Activated naive CD4-positive, alpha-beta T cell treated with anti-CD3 and anti-CD28 coated beads, Interleukin-2, amount 50 U/mL, for 24 hours (primary cell): ENCODE measurements around the gene SPIC.
A peak's percentile ranks its signal among the peaks of the same experiment; 100 is the strongest.
"Not testable (repeated sequence)": the region's sequence is repeated elsewhere in the genome, so short reads cannot be mapped to it uniquely, and the experiment has no call there.

Experiments
- H3K27ac Mint-ChIP-seq: one replicate; pipeline ENCODE4 v1.8.0; 2021; ENCODE audit warnings: mild to moderate bottlenecking, mixed read lengths
- H3K27me3 Mint-ChIP-seq: one replicate; pipeline ENCODE4 v1.8.0; 2021; ENCODE audit warnings: mixed read lengths
- H3K36me3 Mint-ChIP-seq: one replicate; pipeline ENCODE4 v1.8.0; 2021; ENCODE audit warnings: mixed read lengths
- H3K4me1 Mint-ChIP-seq: one replicate; pipeline ENCODE4 v1.8.0; 2021; ENCODE audit warnings: mixed read lengths
- H3K4me3 Mint-ChIP-seq: one replicate; pipeline ENCODE4 v1.8.0; 2021; ENCODE audit warnings: mild to moderate bottlenecking, mixed read lengths
- H3K9me3 Mint-ChIP-seq: one replicate; pipeline ENCODE4 v1.8.0; 2021; ENCODE audit warnings: mixed read lengths

The SPIC gene

DNA sequence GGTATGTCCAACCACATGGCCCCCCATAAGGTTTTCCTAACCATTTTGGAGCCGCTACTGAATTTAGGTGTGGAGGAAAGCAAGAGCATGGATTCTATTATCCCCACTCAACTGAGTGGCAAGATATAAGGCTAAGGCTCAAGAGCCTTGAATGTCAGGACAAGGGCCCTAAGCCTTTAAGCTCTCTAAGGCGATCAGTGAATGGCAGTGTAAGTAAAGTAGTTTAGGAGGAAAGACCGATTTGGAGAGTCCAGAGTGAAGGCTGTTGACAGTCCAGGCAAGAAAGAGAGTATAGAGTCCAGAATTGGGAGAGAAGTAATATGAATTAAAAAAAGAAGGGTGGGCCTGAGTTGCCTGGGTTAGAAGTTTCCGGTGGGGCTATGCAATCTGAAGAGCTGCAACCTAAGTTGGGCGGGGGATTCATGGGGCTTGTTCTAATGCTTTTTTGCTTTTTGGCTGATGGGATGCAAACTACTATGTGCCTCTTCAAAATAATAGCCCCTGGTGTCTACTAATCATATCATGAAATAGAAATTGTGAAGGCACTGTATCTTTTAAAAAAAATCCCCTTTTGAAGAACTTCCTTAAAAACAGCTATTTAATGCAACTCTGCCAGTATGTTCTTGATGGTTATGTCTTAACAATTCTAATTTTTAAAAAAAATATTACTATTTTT lies at the start of gene SPIC:
TSS of gene SPIC (plus strand) at position 626 of the 676 bp plus-strand sequence. CDS start 1,569 bp downstream, outside the sequence.
- no peak within 1 kb of the TSS for H3K4me3 Mint-ChIP-seq
- H3K27ac Mint-ChIP-seq = no peak within 1 kb of the TSS
- no peaks in the 10 kb centered on the region for H3K27me3 Mint-ChIP-seq
- no peaks in the 10 kb centered on the region for H3K9me3 Mint-ChIP-seq
- H3K4me1 Mint-ChIP-seq = no peaks in the 10 kb centered on the region
- H3K36me3 Mint-ChIP-seq = no peaks in the 10 kb centered on the region

- no peak overlapping the region for H3K4me3 Mint-ChIP-seq
- no peaks in the 10 kb centered on the region for H3K36me3 Mint-ChIP-seq
- no peaks in the 10 kb centered on the region for H3K4me1 Mint-ChIP-seq
- no peaks in the 10 kb centered on the region for H3K9me3 Mint-ChIP-seq
- H3K27ac Mint-ChIP-seq = no peak overlapping the region
- peaks cover 2% of the 10 kb centered on the region for H3K27me3 Mint-ChIP-seq
Observed at GRCh38 chr12:101430456-101430855, 44.7 kb upstream of the SPIC start.

- Mint-ChIP-seq H3K36me3 (no peaks in the 10 kb centered on the region), H3K27me3 (peaks cover 3% of the 10 kb centered on the region), H3K4me3 (no peak overlapping the region), H3K9me3 (no peaks in the 10 kb centered on the region), H3K4me1 (no peaks in the 10 kb centered on the region), H3K27ac (no peak overlapping the region)
Observed at GRCh38 chr12:101436136-101436535, 39.0 kb upstream of the SPIC start.

DNA sequence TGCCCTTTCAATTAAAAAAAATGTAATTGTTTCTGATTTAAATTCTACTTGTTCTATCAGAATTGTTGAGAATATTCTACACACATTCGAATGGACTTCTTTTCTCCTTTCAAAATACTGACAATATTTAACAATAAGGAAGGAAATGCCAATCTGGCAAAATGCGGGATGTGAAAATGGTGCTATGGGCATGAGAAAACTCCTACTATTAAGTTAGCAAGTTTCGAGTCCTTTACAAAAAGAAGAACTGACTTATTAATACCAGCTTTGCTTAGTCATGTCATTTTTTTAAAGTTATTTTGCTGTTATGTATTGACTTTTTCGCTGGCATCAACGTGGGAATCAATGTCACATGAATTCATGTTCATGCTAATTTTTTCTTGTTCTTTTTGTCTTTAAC lies 35.9 kb upstream of the SPIC start:
- Mint-ChIP-seq H3K4me3 (no peak overlapping the region), H3K4me1 (no peaks in the 10 kb centered on the region), H3K9me3 (no peaks in the 10 kb centered on the region)

GRCh38 chr12:101441461-101442224 lies 33.5 kb upstream of the SPIC start:
- no peak overlapping the region for H3K27ac Mint-ChIP-seq
- H3K4me1 Mint-ChIP-seq = no peaks in the 10 kb centered on the region
- no peaks in the 10 kb centered on the region for H3K9me3 Mint-ChIP-seq
- H3K27me3 Mint-ChIP-seq = peaks cover 1% of the 10 kb centered on the region
- H3K36me3 Mint-ChIP-seq = no peaks in the 10 kb centered on the region
- no peak overlapping the region for H3K4me3 Mint-ChIP-seq

More for the DNA sequence above, 35.9 kb upstream of the SPIC start:
- Mint-ChIP-seq H3K27ac (no peak overlapping the region), H3K36me3 (no peaks in the 10 kb centered on the region), H3K27me3 (peaks cover 3% of the 10 kb centered on the region)

DNA sequence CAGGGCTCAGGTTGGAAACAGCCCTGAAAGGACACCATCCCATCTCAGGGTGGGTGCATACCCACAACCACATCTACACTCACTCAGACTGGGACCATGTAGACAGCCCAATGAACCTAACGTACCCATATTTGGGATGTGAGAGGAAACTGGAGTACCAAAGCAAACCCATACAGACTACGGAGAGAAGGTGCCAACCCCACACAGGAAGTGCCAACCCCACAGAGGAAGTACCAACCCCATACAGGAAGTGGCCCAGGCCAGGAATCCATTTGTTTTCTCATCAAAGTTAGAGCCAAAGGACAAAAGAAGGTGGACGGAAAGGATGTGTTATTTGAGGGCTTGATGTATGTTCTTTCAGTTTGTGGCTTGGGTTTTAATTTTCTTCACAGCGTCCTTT lies 19.5 kb upstream of the SPIC start:
- Mint-ChIP-seq H3K9me3 (peaks cover 11% of the 10 kb centered on the region), H3K4me1 (peaks cover 11% of the 10 kb centered on the region), H3K27me3 (no peaks in the 10 kb centered on the region), H3K36me3 (peaks cover 2% of the 10 kb centered on the region), H3K27ac (peak overlapping the region; percentile 96), H3K4me3 (peak overlapping the region; percentile 62)

GRCh38 chr12:101459642-101460346 lies 15.3 kb upstream of the SPIC start:
- H3K36me3 Mint-ChIP-seq = peaks cover 2% of the 10 kb centered on the region
- H3K9me3 Mint-ChIP-seq = peaks cover 11% of the 10 kb centered on the region
- H3K4me3 Mint-ChIP-seq = no peak overlapping the region
- H3K27ac Mint-ChIP-seq = no peak overlapping the region
- no peaks in the 10 kb centered on the region for H3K27me3 Mint-ChIP-seq
- peaks cover 11% of the 10 kb centered on the region for H3K4me1 Mint-ChIP-seq

DNA sequence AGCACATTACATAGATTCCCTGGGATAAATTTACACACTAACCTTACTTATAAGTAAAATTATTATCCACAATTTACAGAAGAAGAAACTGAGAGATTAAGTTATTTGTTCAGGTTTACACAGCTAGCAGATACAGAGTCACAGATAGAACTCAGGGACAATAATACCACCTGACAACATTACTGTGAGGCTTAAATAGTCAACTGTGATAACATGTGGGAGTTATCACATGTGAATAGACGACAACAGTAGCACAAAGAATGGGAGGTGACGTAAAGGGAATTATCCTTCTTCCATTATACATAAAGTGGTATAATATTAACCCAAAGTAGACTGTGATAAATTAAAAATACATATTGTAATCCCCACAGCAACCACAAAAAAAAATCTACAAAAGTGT lies 6.2 kb upstream of the SPIC start:
- Mint-ChIP-seq H3K36me3 (no peaks in the 10 kb centered on the region), H3K9me3 (no peaks in the 10 kb centered on the region), H3K4me1 (no peaks in the 10 kb centered on the region), H3K4me3 (no peak overlapping the region), H3K27me3 (no peaks in the 10 kb centered on the region), H3K27ac (no peak overlapping the region)

DNA sequence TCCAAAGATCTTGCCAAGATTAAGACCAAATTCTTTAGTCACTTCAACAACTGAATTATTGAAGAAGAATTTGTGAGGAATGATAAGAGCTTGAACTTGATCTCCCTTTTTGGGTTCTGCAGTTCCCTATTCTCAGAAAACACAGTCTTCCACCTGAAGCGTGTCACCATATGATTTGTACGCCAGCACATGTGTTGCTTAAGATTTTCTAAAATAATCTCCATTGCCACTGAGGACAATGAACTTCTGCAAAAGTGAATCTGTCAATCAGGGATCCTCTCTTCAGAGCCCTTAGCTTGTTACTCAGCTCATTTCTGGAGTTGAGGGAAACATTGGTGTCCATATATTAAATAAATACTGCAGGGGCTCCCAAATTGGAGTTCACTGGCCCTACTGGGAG lies 4.2 kb upstream of the SPIC start:
- Mint-ChIP-seq H3K36me3 (no peaks in the 10 kb centered on the region), H3K4me1 (no peaks in the 10 kb centered on the region), H3K9me3 (no peaks in the 10 kb centered on the region), H3K27ac (no peak overlapping the region), H3K27me3 (no peaks in the 10 kb centered on the region), H3K4me3 (no peak overlapping the region)

DNA sequence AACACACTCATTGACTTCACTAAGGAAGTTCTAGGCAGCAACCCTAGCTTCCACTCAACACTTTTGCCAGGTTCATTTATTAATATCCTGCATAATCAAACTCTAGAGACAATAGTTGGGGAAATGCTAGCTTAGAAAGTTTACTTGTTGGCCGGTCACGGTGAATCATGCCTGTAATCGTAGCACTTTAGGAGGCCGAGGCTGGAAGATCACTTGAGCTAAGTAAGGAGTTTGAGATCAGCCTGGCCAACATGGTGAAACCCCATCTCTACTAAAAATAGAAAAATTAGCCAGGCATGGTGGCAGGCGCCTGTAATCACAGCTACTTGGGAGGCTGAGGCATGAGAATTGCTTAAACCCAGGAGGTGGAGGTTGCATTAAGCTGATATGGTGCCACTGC lies 3.3 kb upstream of the SPIC start:
- not testable (repeated sequence) for H3K4me1 Mint-ChIP-seq, H3K9me3 Mint-ChIP-seq, H3K4me3 Mint-ChIP-seq, H3K27me3 Mint-ChIP-seq, H3K36me3 Mint-ChIP-seq, H3K27ac Mint-ChIP-seq

- H3K4me1 Mint-ChIP-seq = no peaks in the 10 kb centered on the region
- no peak overlapping the region for H3K4me3 Mint-ChIP-seq
- no peaks in the 10 kb centered on the region for H3K9me3 Mint-ChIP-seq
- H3K27me3 Mint-ChIP-seq = no peaks in the 10 kb centered on the region
- H3K36me3 Mint-ChIP-seq = no peaks in the 10 kb centered on the region
- no peak overlapping the region for H3K27ac Mint-ChIP-seq
Observed at GRCh38 chr12:101474248-101474647, 888 bp upstream of the SPIC start.

GRCh38 chr12:101475751-101476305 lies 692 bp downstream of the SPIC start:
- Mint-ChIP-seq H3K27me3 (no peaks in the 10 kb centered on the region), H3K9me3 (no peaks in the 10 kb centered on the region), H3K4me3 (no peak overlapping the region), H3K4me1 (no peaks in the 10 kb centered on the region), H3K27ac (no peak overlapping the region), H3K36me3 (no peaks in the 10 kb centered on the region)

- H3K27me3 Mint-ChIP-seq = no peaks in the 10 kb centered on the region
- no peak overlapping the region for H3K27ac Mint-ChIP-seq
- no peaks in the 10 kb centered on the region for H3K9me3 Mint-ChIP-seq
- no peaks in the 10 kb centered on the region for H3K4me1 Mint-ChIP-seq
- no peak overlapping the region for H3K4me3 Mint-ChIP-seq
- H3K36me3 Mint-ChIP-seq = no peaks in the 10 kb centered on the region
Observed at GRCh38 chr12:101480849-101481248, 5.7 kb downstream of the SPIC start.

GRCh38 chr12:101485021-101485420 lies 9.9 kb downstream of the SPIC start:
- Mint-ChIP-seq H3K4me3 (no peak overlapping the region), H3K9me3 (no peaks in the 10 kb centered on the region), H3K27me3 (peaks cover 6% of the 10 kb centered on the region), H3K4me1 (no peaks in the 10 kb centered on the region), H3K36me3 (no peaks in the 10 kb centered on the region), H3K27ac (no peak overlapping the region)

GRCh38 chr12:101488469-101488868 lies 13.3 kb downstream of the SPIC start:
- Mint-ChIP-seq H3K4me1 (no peaks in the 10 kb centered on the region), H3K27ac (no peak overlapping the region), H3K4me3 (no peak overlapping the region), H3K36me3 (no peaks in the 10 kb centered on the region), H3K9me3 (no peaks in the 10 kb centered on the region), H3K27me3 (peaks cover 8% of the 10 kb centered on the region)
